ENCODE measurements around the gene RUBCNL. TPM values are rescaled to one million over a fixed set of nuclear protein-coding genes. Genes with fewer than 3 reads are reported as not detected.
A peak's percentile ranks its signal among the peaks of the same experiment; 100 is the strongest.
"Not testable (repeated sequence)": the region's sequence is repeated elsewhere in the genome, so short reads cannot be mapped to it uniquely, and the experiment has no call there.

RUBCNL gene, protein sequence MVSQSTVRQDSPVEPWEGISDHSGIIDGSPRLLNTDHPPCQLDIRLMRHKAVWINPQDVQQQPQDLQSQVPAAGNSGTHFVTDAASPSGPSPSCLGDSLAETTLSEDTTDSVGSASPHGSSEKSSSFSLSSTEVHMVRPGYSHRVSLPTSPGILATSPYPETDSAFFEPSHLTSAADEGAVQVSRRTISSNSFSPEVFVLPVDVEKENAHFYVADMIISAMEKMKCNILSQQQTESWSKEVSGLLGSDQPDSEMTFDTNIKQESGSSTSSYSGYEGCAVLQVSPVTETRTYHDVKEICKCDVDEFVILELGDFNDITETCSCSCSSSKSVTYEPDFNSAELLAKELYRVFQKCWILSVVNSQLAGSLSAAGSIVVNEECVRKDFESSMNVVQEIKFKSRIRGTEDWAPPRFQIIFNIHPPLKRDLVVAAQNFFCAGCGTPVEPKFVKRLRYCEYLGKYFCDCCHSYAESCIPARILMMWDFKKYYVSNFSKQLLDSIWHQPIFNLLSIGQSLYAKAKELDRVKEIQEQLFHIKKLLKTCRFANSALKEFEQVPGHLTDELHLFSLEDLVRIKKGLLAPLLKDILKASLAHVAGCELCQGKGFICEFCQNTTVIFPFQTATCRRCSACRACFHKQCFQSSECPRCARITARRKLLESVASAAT
- 1 to 10 TPM; 2.1 to 2.3 TPM for total RNA-seq

DNA sequence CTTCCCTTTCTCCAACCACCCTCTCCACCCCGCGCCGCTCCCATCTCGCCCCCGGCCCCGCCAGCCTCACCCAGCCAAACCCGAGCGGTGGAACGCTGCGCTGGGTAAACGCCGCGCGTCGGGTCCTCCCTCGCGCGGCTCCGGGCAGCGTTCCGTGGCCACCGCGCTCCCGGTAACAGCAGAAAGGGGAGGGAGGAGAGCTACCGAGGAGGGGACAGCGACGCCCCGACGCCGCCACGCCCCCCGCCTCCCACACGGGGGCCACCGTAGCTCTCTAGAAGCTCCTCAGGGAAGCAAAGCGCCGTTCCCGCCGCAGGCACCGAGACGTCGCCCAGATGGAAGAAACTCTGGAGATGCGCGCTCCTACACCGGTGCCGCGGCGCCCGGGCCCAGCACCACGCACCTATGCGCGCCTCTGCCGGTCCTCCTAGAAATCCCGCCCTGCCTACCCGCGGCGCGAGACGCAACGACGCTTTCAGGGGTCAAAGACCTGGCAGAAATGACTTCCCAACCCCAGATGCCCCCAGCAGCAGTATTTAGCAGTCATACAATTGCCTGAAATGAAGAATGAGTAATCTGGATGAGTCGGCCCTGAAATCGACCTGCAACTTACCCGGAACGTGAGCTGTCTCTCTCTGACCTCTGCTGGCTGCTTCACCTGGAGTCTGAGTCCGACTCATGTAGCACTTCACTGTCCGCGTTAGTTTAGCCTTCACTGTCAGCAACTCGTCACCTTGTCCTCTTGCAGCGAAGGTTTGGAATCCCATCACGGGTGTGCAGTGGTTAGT is at the start of gene RUBCNL:
TSS of gene RUBCNL (minus strand) at position 189 of the 788 bp plus-strand sequence. CDS start 14,777 bp downstream, outside the sequence.
- peak within 1 kb of the TSS in 2 of 4 donors; percentile 35 to 46 for H3K27ac ChIP-seq
- H3K9me3 ChIP-seq = no peaks in the 10 kb centered on the region
- no peaks in the 10 kb centered on the region for H3K36me3 ChIP-seq (replicated peaks in 1 of 2; ENCODE audit: insufficient read depth in 1 of 2, low read depth in 2 of 2)
- TF ChIP-seq POLR2A (IDR thresholded peaks at IDR 0.05) = peak in 1 of 3 donors; percentile 23
- TF ChIP-seq CTCF (IDR thresholded peaks at IDR 0.05) = no peak
- peak within 1 kb of the TSS in 1 of 2 donors; percentile 45 for H3K4me3 ChIP-seq
- peaks cover 21% of the 10 kb centered on the region for H3K4me1 ChIP-seq
- intact Hi-C loops (cut with DNase I) = no loop called here
- ATAC-seq (peak; percentile 34), DNase-seq (peak in 3 of 4 donors; percentile 16 to 28 (median 23))
- H3K27me3 ChIP-seq = no peaks in the 10 kb centered on the region
- 1 to 5% methylated on average over 19 to 69 of the region's 70 CpGs for WGBS, 2 donors

GRCh38 chr13:46429558-46429957 is 42.5 kb upstream of the RUBCNL start:
- ATAC-seq = not testable (repeated sequence)

GRCh38 chr13:46405457-46405856 is 18.4 kb upstream of the RUBCNL start:
- Histone ChIP-seq H3K27me3 (no peaks in the 10 kb centered on the region), H3K4me1 (no peaks in the 10 kb centered on the region), H3K36me3 (replicated peaks in 1 of 2; ENCODE audit: insufficient read depth in 1 of 2, low read depth in 2 of 2) (no peaks in the 10 kb centered on the region), H3K4me3 (no peak overlapping the region), H3K9me3 (no peaks in the 10 kb centered on the region), H3K27ac (no peak overlapping the region)
- DNase-seq (no peak), ATAC-seq (no peak)
- no peak for TF ChIP-seq POLR2A (IDR thresholded peaks at IDR 0.05)
- no peak for TF ChIP-seq CTCF (IDR thresholded peaks at IDR 0.05)
- intact Hi-C loops (cut with DNase I) = no loop called here

More at GRCh38 chr13:46429558-46429957, 42.5 kb upstream of the RUBCNL start:
- H3K27me3 ChIP-seq; H3K4me3 ChIP-seq; H3K27ac ChIP-seq; intact Hi-C loops (cut with DNase I); H3K4me1 ChIP-seq; DNase-seq; H3K36me3 ChIP-seq (replicated peaks in 1 of 2; ENCODE audit: insufficient read depth in 1 of 2, low read depth in 2 of 2); H3K9me3 ChIP-seq: not testable (repeated sequence)
- WGBS, 2 donors = 89 to 94% methylated on average over 2 of the region's 2 CpGs

DNA sequence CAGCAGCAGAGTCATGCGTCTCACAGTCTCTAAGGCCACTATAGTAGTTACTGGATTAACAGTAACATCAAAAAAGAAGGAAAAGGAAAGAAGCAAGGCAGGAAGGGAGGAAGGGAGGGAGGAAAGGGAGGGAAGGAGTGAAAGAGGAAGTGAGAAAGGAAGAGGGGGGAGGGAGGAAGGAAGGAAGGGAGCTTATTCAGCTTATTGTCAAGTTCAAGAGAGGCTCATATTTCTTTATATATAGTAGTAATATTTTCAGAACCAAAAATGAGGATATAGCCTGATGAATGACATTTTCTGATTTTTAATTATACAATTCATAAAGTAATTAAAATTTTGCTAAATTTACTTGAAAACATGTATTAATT is 17.7 kb upstream of the RUBCNL start:
- TF ChIP-seq CTCF (IDR thresholded peaks at IDR 0.05) (no peak), POLR2A (IDR thresholded peaks at IDR 0.05) (no peak)
- ATAC-seq = no peak
- intact Hi-C loops (cut with DNase I) = no loop called here
- H3K36me3 ChIP-seq (replicated peaks in 1 of 2; ENCODE audit: insufficient read depth in 1 of 2, low read depth in 2 of 2) = no peaks in the 10 kb centered on the region
- H3K4me3 ChIP-seq = no peak overlapping the region
- 73 to 92% methylated on average over 1 of the region's 1 CpG for WGBS, 2 donors
- H3K4me1 ChIP-seq = no peaks in the 10 kb centered on the region
- peak overlapping the region in 1 of 4 donors; percentile 45 for H3K27ac ChIP-seq
- no peak for DNase-seq
- no peaks in the 10 kb centered on the region for H3K9me3 ChIP-seq
- no peaks in the 10 kb centered on the region for H3K27me3 ChIP-seq

All from body of pancreas (tissue), 4 donors.